H9 (cell line): Measurements from ENCODE around the gene MKI67. TPM values are rescaled to one million over a fixed set of nuclear protein-coding genes. Genes with fewer than 3 reads are reported as not detected.

Experiments used
- DNase-seq: peaks from one replicate; pipeline ENCODE4 v3.0.0-alpha.2; 2017
- H2AFZ ChIP-seq: one replicate; pipeline ENCODE4 v1.6.1; 2013; ENCODE audit warnings: mild to moderate bottlenecking, low read length, control low read depth, moderate library complexity
- H2AK5ac ChIP-seq: 2 replicates; pipeline ENCODE4 v1.6.1; 2013; ENCODE audit warnings: low read length, control low read depth, mixed read lengths; ENCODE audit not compliant: insufficient read length
- H2BK120ac ChIP-seq: one replicate; pipeline ENCODE4 v1.6.1; 2013; ENCODE audit warnings: low read depth, mild to moderate bottlenecking, low read length, control low read depth, inconsistent platforms; ENCODE audit not compliant: poor library complexity, severe bottlenecking
- H2BK12ac ChIP-seq: 2 replicates; pipeline ENCODE4 v1.6.1; 2013; ENCODE audit warnings: low read length, control low read depth, mixed read lengths, low read depth; ENCODE audit not compliant: insufficient read length
- H2BK15ac ChIP-seq: 2 replicates; pipeline ENCODE4 v1.6.1; 2013; ENCODE audit warnings: low read depth, low read length, control low read depth
- H2BK20ac ChIP-seq: one replicate; pipeline ENCODE4 v1.6.1; 2013; ENCODE audit warnings: low read depth, mild to moderate bottlenecking, low read length, control low read depth, inconsistent platforms; ENCODE audit not compliant: poor library complexity, severe bottlenecking
- H2BK5ac ChIP-seq: 2 replicates; pipeline ENCODE4 v1.6.1; 2013; ENCODE audit warnings: low read length, control low read depth, mixed read lengths; ENCODE audit not compliant: insufficient read length
- H3K14ac ChIP-seq: 2 replicates; pipeline ENCODE4 v1.6.1; 2013; ENCODE audit warnings: low read length, control low read depth; ENCODE audit not compliant: insufficient read depth
- H3K18ac ChIP-seq: 2 replicates; pipeline ENCODE4 v1.6.1; 2013; ENCODE audit warnings: low read depth, mild to moderate bottlenecking, mixed read lengths, low read length, control low read depth; ENCODE audit not compliant: insufficient read length
- H3K23ac ChIP-seq: 2 replicates; pipeline ENCODE4 v1.6.1; 2013; ENCODE audit warnings: low read length, control low read depth, mixed read lengths, low read depth; ENCODE audit not compliant: insufficient read length
- H3K23me2 ChIP-seq: 2 replicates; pipeline ENCODE4 v1.6.1; 2013; ENCODE audit warnings: low read depth, mild to moderate bottlenecking, mixed read lengths, low read length, control low read depth; ENCODE audit not compliant: insufficient read length, poor library complexity, severe bottlenecking
- H3K27ac ChIP-seq: 2 replicates; pipeline ENCODE4 v1.5.1; 2013; ENCODE audit warnings: low read length, control low read depth, mixed read lengths, low read depth; ENCODE audit not compliant: insufficient read length
- H3K27me3 ChIP-seq: 2 replicates; pipeline ENCODE4 v1.6.1; 2013; ENCODE audit warnings: low read length, control low read depth, inconsistent platforms; ENCODE audit not compliant: insufficient read depth
- H3K4ac ChIP-seq: 2 replicates; pipeline ENCODE4 v1.6.1; 2013; ENCODE audit warnings: low read depth, mild to moderate bottlenecking, control low read depth, inconsistent platforms, low read length, moderate library complexity
- H3K4me1 ChIP-seq: 2 replicates; pipeline ENCODE4 v1.6.1; 2013; ENCODE audit warnings: low read length, control low read depth, inconsistent platforms; ENCODE audit not compliant: insufficient read depth
- H3K4me2 ChIP-seq: 2 replicates; pipeline ENCODE4 v1.6.1; 2013; ENCODE audit warnings: low read length, control low read depth, mixed read lengths; ENCODE audit not compliant: insufficient read length, insufficient read depth
- H3K56ac ChIP-seq: 2 replicates; pipeline ENCODE4 v1.6.1; 2013; ENCODE audit warnings: low read depth, mild to moderate bottlenecking, mixed read lengths, low read length, control low read depth; ENCODE audit not compliant: insufficient read length
- H3K79me1 ChIP-seq: 2 replicates; pipeline ENCODE4 v1.6.1; 2013; ENCODE audit warnings: low read depth, mild to moderate bottlenecking, moderate library complexity, low read length, control low read depth, inconsistent platforms; ENCODE audit not compliant: insufficient read depth, poor library complexity, severe bottlenecking
- H3K79me2 ChIP-seq: 2 replicates; pipeline ENCODE4 v1.6.1; 2013; ENCODE audit warnings: low read length, control low read depth, inconsistent platforms; ENCODE audit not compliant: insufficient read depth
- H3K9ac ChIP-seq: 2 replicates; pipeline ENCODE4 v1.6.1; 2013; ENCODE audit warnings: low read length, control low read depth, mixed read lengths; ENCODE audit not compliant: insufficient read length; ENCODE audit errors: extremely low read depth
- H3K9me3 ChIP-seq: one replicate; pipeline ENCODE4 v1.6.1; 2013; ENCODE audit warnings: low read depth, low read length, inconsistent platforms; ENCODE audit not compliant: control insufficient read depth
- H3T11ph ChIP-seq: one replicate; pipeline ENCODE4 v1.6.1; 2013; ENCODE audit warnings: mild to moderate bottlenecking, low read length, control low read depth, inconsistent platforms
- H4K20me1 ChIP-seq: one replicate; pipeline ENCODE4 v1.6.1; 2013; ENCODE audit not compliant: control insufficient read depth, insufficient read length, insufficient read depth
- H4K5ac ChIP-seq: 2 replicates; pipeline ENCODE4 v1.6.1; 2013; ENCODE audit warnings: low read depth, mild to moderate bottlenecking, mixed read lengths, low read length, control low read depth; ENCODE audit not compliant: insufficient read length
- H4K8ac ChIP-seq: replicated peaks from 2 replicates; pipeline ENCODE4 v1.6.1; 2013; ENCODE audit warnings: low read length, control low read depth, mixed read lengths, low read depth; ENCODE audit not compliant: insufficient read length
- H4K91ac ChIP-seq: 2 replicates; pipeline ENCODE4 v1.6.1; 2013; ENCODE audit warnings: low read depth, mild to moderate bottlenecking, moderate library complexity, mixed read lengths, low read length, control low read depth; ENCODE audit not compliant: insufficient read length
- H3K27ac Mint-ChIP-seq, 3 experiments: 2 replicates in 2 of 3; 3 replicates in 1 of 3; pipeline ENCODE4 v1.8.0; 2020 to 2021; ENCODE audit warnings: mixed read lengths in 3 of 3, mild to moderate bottlenecking in 1 of 3, moderate library complexity in 1 of 3
- H3K27me3 Mint-ChIP-seq: 2 replicates; pipeline ENCODE4 v1.8.0; 2021; ENCODE audit warnings: low read depth, mild to moderate bottlenecking, moderate library complexity, mixed read lengths
- H3K36me3 Mint-ChIP-seq, 3 experiments: 2 replicates in 2 of 3; 3 replicates in 1 of 3; pipeline ENCODE4 v1.8.0; 2020 to 2021; ENCODE audit warnings: low read depth in 3 of 3, mixed read lengths in 3 of 3; ENCODE audit not compliant: insufficient read depth in 1 of 3
- H3K4me1 Mint-ChIP-seq, 2 experiments: 2 replicates each; pipeline ENCODE4 v1.8.0; 2020; ENCODE audit warnings: mixed read lengths in 2 of 2
- H3K4me3 Mint-ChIP-seq, 2 experiments: 2 replicates in 1 of 2; 3 replicates in 1 of 2; pipeline ENCODE4 v1.8.0; 2020 to 2021; ENCODE audit warnings: mild to moderate bottlenecking in 2 of 2, mixed read lengths in 2 of 2, moderate library complexity in 1 of 2
- H3K9me3 Mint-ChIP-seq, 2 experiments: 2 replicates in 1 of 2; 3 replicates in 1 of 2; pipeline ENCODE4 v1.8.0; 2020; ENCODE audit warnings: mild to moderate bottlenecking in 2 of 2, mixed read lengths in 2 of 2, moderate library complexity in 1 of 2
- CTCF ChIP-seq: fragments of 200-600 bp; sonication (generic); conservative IDR thresholded peaks from 3 replicates; pipeline ENCODE4 v1.8.0; 2021; ENCODE audit warnings: antibody characterized with exemption, mild to moderate bottlenecking
- WGBS: extraction: QIAGEN DNeasy Blood & Tissue Kit; methylation state at CpG from one replicate; pipeline ENCODE4 v1.1.7; 2013; ENCODE audit warnings: missing lambda C conversion rate, low lambda C conversion rate, mixed read lengths; ENCODE audit not compliant: insufficient read length; ENCODE audit errors: extremely low coverage; 5-methylcytosine and 5-hydroxymethylcytosine counted together
- total RNA-seq: library from RNA; stranded (reverse); gene quantifications from 2 replicates; pipeline ENCODE4 v1.2.1, GENCODE V29; 2021

Gene MKI67
- total RNA-seq, 1 experiment from 2014 or later: 108 TPM

DNA sequence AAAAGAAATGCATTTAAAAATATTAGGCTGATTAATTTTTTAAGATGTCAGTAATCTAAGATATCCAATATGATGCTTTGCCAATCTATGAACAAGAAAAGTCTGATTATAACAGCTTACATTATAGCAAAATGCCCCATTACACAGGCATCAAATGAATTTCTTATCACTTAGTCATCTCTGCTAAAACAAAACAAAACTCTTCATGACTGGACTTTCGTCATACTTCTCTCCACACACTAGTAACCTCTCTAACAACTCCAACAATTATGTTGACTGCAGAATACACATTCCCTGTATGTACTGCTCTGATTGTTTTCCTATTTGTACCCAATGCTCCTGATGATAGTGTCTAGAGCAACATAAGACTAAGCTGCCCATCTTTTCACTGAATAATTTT, 3.8 kb upstream of the MKI67 start:
- Histone ChIP-seq H3K23me2 (peaks cover 7% of the 10 kb centered on the region), H4K20me1 (no peaks in the 10 kb centered on the region), H3K79me2 (peaks cover 7% of the 10 kb centered on the region; the same call in 1 of the 2 replicates), H2BK20ac (no peak overlapping the region), H3K23ac (no peak overlapping the region), H3K4me2 (no peak overlapping the region), H3K14ac (no peak overlapping the region), H4K91ac (no peak overlapping the region), H3K27ac (no peak overlapping the region), H3K9me3 (no peaks in the 10 kb centered on the region), H2AK5ac (no peak overlapping the region), H4K8ac (no peak overlapping the region), H3K9ac (no peak overlapping the region), H3T11ph (no peak overlapping the region), H3K4me1 (no peaks in the 10 kb centered on the region; the same call in 1 of the 2 replicates), H3K56ac (no peak overlapping the region), H2BK5ac (no peak overlapping the region), H2AFZ (no peak overlapping the region), H3K18ac (no peak overlapping the region), H3K79me1 (no peaks in the 10 kb centered on the region), H4K5ac (no peak overlapping the region), H2BK15ac (no peak overlapping the region), H2BK120ac (no peak overlapping the region), H3K27me3 (no peaks in the 10 kb centered on the region), H2BK12ac (no peak overlapping the region), H3K4ac (no peak overlapping the region)
- Mint-ChIP-seq H3K9me3 (peaks cover 0 to 2% of the 10 kb centered on the region in 2 experiments; a peak in 1 of 5 replicates), H3K4me1 (peaks cover 10 to 13% of the 10 kb centered on the region in 2 experiments), H3K27ac (no peak overlapping the region), H3K27me3 (peaks cover 4% of the 10 kb centered on the region), H3K4me3 (no peak overlapping the region), H3K36me3 (peaks cover 0 to 2% (median 0%) of the 10 kb centered on the region in 3 experiments; a peak in 3 of 7 replicates)
- WGBS: no CpG with 5 or more reads among the region's 1 CpG
- DNase-seq: no peak
- no peak for TF ChIP-seq CTCF
